HG03565 (cell line): ENCODE results near the gene PFDN6.
A peak's percentile ranks its signal among the peaks of the same experiment; 100 is the strongest.

Source experiments
- ATAC-seq: cut with Tn5 transposase; IDR thresholded peaks from one replicate; pipeline ENCODE4 v1.9.1; 2021; ENCODE audit warnings: mild to moderate bottlenecking, moderate library complexity; ENCODE audit not compliant: unreplicated experiment

Gene PFDN6

DNA sequence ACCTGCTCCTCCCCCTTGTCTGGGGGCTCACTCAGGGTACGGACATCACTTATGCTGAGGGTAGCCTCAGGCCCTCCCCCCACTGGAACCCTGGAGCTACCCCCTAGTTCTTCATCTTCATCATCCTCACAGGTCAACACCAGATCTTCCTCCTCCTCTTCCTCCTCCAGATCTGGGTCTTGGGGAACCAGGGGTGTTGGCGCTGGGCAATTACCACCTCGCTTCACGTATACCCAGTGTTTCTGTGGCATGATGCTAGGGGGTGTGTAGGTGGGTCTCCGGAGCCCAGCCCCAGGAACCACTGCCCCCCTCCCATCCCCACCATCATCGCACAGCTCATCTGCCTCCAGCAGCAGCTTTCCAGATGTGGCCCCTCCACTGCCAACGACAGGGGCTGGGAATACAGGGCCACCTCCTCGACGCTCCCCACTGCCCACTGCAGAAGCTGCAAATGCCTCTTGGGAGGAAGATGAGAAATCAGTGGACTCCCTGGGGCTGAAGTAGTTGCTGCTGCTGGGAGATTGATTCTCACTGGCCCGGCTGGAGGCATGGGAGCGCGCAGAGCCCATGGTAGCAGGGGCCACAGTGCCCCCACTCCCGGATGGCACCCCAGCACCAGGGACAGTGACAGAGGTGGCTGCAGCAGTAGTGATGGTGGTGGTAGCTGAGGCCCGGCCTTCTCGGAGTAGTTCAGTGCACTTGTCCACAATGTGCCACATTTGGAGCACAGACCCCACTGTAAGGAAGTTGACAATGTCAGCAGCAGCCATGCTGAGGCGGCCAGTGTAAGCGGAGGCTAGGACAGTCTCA, 26.6 kb downstream of the PFDN6 start:
- no peak for ATAC-seq

DNA sequence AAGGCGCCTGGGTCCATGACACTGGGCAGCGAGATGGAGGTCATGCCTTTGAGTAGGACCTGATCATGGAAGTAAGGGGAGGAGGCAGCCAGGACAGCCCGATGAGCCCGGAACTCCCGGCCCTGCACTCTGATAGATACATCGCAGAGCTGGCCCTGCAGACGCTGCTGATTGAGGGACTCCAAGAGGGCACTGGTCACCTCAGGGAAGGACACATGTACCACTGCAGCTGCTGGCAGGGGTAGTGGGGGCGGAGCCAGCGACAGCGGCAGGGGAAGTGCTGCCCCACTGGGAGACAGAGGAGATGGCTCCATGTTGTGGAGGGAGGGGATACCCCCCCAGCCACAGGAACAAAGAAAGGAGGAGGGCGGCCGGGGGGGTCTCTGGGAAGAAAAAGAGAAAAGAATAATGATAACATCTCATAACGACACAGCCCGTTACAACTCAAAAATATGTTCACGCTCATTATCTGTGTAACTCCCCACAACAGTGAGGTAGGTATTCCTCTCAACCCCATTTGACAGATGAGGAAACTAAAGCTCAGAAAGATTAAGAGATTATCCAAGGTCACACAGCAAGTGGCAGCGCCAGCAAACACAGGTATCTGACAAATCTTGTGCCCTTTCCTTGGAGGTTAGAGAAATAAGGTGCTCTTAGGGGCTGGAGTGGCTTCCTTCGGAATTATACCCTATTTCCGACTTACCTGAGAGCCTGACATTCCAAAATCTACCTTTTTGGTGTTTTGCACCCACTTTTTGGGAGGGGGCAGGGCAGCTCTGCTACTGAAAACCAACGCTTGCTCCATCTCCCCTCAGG, 27.4 kb downstream of the PFDN6 start:
- ATAC-seq: no peak

DNA sequence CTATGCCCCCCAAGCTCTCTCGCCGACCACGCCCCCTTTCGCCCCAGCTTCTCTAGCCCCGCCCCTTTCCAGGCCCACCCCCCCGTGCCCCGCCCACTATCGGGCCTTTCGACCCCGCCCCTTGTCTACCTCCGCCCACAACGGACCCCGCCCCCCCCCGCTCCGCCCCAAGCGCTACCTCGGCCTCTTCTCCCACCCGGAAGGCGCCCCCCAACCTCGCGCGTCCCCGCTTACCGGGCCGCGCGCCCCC, 27.9 kb downstream of the PFDN6 start:
- ATAC-seq: no peak

DNA sequence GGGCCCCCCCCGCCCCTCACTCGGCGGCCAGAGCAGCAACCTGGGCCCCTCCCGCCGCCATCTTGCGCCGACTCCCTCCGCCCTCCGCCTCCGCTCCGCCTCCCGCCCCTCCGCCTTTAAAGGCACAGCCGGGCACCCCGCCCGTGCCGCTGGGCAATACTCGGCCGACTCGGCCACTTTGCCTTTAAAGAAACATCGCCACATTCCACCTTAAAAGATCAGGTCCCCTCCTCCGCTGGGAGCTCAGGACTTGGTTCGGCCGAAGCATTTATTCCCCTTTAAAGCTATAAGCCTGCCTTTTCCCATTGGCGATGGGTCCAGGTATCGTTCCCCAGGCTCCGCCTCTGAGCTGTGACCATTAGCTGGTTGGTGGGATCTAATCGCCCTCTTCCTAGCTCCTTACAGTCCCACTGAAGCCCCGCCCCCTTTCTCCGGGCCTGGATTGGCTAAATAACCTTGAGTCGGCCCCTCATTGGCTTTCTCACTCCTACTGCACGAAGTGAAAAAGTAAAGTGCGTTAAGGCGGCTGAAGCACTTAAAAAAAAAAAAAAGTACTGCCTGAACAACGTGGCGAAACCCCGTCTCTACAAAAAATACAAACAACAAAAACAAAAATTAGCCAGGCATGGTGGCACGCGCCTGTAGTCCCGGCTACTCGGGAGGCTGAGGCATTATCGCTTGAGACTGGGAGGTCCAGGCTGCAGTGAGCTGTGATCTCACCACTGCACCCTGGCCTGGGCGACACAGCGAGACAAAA, 28.4 kb downstream of the PFDN6 start, which contains the start of gene ZBTB22:
Gene ZBTB22, minus strand, starts transcription at position 76 of the 757 bp plus-strand sequence. CDS start 828 bp downstream, outside the sequence.
- ATAC-seq: peak; percentile 31

DNA sequence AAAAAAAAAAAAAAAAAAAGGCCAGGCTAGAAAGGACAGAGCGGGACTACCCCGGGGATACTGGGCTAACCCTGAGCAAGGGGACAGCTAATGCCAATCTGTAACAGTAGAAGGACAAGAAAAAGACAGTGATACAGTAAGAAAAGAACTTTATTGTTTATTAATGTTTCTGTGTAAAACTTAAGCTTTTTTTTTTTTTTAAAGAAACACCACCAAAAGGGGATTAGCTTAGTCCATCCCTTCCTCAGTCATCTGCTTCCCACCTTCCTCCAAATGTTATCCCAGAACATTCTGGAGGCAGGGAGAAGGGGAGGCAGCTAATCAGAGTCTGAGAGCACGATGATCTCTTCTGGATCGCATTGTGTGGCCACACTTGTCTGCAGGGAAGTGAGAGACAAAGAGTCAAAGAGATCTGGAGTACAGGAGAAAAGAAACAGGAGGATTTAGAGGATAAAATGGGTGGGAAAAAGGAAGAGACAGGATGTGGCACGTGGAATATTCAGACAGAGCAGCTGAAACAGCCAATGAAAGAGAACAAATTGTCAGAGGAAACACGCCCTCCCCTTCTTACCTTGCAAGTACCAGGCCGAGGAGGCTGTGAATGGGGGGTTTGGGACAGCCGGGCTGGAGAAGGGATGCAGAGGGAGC, 29.1 kb downstream of the PFDN6 start:
- ATAC-seq: no peak

DNA sequence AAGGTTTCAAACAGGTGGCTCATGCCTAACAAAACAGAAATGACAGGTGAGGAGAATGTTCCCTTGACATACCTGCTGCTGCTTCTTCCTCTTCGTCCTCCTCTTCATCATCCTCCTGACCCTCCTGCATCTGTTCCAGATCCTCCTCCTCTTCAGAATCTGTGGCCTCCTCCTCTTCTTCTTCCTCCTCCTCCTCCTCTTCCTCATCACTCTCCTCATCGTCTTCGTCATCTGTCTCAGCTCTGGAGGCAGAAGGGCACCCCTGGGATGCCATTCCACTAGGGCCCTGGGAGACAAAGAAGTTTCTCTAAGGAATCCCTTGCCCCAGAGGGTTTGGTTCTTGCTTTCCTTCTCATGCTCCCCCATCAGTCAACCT, 30.5 kb downstream of the PFDN6 start:
- no peak for ATAC-seq

DNA sequence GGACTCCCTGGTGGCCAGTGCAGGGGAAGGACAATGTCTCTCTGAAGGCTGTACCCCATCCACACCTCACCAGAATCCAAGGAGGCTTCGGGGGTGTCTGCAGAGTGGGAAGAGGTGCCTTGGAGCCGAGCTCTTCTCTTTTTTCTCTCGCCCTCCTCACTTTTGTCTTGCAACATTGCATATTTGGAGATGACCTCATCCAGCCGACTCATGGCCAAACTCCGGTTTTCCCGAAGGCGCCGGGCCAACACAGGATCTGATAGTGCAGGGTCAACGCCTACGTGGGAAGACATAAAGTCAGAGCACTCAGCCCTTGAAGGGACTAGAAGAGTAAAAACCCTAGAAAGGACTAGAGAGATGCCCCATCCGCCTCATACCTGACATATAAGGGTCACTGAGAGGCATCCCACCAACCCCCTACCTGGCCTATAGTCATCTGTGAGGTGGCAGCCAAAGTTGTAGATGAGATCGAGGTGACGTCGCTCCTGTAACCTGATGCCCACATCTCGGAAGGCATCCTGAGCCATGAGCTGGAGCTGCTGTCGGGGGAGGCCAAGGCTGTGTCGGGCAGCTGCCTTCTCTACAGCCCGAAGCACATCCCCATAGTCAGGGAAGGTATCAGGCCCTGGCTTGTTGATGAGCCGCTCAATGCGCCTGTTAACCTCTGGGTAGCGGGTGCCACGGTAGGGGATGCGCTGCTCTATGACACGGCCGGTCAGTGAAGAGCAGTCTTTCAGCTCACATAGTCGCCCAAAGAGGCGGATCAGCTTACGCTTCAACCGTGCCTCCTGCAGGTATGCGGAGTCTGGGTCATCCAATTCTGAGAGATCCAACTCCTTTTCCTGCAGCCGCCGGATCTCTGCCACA, 31.1 kb downstream of the PFDN6 start:
- no peak for ATAC-seq

DNA sequence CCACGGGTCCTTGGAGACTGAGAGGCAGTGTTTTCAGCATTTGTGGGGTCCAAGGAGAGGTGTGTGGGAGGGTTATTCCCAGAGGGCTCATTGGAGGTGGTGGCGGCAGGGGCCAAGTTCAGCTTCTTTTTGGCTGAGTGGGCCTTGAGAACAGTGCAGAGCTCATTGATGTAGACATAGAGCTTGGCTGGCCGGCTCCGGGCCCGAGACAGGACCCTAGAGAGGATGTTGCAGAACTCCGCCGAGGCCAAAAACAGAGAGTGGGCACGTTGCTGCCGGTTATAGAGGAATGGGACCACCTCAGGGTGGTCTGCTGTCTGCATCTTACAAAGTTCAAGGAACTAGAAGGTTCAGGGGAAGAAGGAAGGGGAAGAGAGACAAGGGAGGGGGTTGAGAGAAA, 31.8 kb downstream of the PFDN6 start:
- no peak for ATAC-seq

DNA sequence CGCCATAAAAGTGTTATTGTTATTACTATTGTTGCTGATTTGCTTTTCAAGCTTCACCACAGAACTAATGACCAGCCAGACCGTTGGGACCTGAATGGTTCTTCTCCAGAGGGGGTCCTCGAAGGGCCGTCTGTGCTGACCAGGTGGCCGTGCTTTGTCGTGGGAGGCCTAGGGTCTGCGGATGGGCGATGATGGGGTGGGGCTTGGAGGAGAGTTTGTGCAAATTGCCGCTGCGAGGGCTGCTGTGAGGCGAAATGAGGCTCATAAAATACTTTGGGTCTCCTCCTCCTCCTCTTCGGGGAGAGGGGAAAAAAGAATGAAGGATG, 34.2 kb downstream of the PFDN6 start:
- ATAC-seq: no peak

DNA sequence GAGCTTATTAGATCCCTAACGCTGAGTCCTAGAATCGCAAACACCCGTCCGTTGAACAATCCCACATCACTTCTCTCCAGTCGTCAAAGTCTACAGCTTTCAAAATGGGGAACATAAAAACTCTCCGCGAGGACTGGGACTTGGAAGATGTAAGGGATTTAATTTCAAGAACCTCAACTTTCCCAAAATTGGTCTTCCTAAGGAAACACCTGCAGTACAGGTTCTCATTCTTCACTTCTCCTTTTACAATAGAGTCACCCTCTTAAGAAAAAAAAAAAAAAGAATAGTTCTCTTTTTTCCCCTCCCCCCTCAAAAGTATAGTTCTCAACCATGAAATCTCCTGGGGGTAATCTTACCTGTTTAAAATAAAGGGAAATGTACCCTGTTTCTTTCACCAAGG, 34.7 kb downstream of the PFDN6 start:
- ATAC-seq: no peak

DNA sequence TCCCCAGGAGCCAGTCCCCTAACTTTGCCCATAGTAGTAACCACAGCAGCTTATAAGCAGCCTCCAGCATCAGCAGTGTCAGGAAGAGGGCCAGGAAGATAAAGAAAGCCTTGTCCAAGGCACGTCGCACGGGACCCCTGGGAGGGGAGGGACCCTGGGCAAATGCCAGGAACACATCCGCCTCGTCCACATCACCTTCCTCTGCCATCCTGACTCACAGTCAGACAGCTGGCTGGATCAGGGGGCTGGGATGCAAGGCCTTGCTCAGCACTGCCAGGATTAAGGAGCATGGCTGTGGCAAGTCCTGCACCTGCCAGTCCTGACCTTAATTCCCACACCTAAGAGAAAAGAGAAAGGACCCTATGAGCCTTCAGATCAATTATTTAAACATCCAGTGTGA, 39.7 kb downstream of the PFDN6 start:
- no peak for ATAC-seq

DNA sequence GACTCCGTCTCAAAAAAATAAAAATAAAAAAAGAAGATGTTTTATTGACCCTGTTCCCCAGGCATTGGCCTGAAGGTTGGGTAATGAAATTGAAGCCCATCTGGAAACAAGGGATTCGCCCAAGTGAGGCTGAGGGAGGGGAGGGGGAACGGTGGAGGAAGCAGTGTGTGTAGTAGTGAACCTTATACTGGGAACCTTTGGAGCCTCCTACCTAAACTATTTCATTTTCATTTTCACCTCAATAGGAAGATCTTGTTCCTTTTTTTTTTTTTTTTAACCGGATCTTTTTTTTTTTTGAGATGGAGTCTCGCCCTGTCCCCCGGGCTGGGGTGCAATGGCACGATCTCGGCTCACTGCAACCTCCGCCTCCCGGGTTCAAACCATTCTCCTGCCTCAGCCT, 41.3 kb downstream of the PFDN6 start:
- ATAC-seq: no peak

DNA sequence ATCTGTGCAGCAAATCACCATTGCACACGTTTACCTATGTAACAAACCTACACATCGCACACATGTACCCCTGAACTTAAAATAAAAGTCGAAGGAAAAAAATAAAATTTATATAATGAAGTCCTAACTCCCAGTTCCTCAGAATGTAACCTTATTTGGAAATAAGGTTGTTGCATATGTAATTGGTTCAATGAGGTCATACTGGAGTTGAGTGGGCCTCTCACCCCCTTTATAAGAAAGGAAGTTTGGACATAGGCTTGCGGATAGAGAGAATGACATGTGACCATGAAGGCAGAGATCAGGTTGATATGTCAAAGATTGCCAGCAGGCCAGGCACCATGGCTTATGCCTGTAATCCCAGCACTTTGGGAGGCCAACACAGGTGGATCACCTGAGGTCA, 44.3 kb downstream of the PFDN6 start:
- ATAC-seq: no peak

DNA sequence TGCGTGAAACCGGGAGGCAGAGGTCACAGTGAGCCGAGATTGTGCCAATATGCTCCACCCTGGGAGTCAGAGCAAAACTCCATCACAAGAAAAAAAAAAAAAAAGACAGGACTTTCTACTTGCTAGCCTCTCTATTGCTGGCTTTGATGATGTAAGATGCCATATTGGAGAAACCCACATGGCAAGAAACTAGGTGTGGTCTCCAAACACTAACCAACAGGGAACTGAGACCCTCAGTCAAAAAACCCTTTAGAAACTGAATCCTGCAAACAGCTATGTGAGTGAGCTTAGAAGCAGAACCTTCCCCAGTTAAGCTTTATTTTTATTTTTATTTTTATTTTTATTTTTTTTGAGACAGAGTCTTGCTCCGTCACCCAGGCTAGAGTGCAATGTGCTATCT, 46.5 kb downstream of the PFDN6 start:
- ATAC-seq: no peak

DNA sequence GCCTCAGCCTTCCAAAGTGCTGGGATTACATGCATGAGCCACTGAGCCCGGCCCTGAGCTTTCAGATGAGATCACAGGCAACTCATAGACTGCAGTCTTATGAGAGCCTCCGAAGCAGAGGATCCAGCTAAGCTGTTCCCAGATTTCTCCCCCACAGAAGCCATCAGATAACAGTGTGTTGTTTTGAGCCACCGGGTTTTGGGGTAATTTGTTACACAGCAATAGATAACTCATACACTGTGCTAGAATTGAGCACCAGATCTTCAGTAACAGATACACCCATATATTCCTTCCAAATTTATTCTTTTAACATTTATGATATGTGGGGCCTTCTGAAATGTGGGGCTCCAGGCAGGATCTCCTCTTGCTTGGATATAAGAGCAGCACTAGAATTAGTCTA, 47.1 kb downstream of the PFDN6 start:
- no peak for ATAC-seq

DNA sequence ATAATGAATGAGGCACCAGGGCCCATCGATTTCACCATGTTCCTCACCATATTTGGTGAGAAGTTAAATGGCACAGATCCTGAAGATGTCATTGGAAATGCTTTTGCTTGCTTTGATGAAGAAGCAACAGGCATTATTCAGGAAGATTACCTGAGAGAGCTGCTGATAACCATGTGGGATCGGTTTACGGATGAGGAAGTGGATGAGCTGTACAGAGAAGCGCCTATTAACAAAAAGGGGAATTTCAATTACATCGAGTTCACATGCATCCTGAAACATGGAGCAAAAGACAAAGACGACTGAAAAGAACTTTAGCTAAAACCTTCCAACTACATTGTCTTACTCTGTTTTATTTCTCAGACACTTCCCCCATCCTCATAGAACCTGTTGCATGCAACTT, 49.8 kb downstream of the PFDN6 start:
- ATAC-seq: no peak
